GM12891 (cell line): ENCODE results near the gene DBN1.

Experiments used
- PAX5 ChIP-seq: IDR thresholded peaks from 2 replicates; pipeline ENCODE4 v1.6.1; 2011; ENCODE audit warnings: low read length, moderate library complexity, mild to moderate bottlenecking; ENCODE audit not compliant: insufficient read depth, severe bottlenecking
- POLR2A ChIP-seq: IDR thresholded peaks from 2 replicates; pipeline ENCODE4 v1.6.1; 2011; ENCODE audit warnings: low read depth, low read length, control low read depth
- POLR2AphosphoS5 ChIP-seq: IDR thresholded peaks from 2 replicates; pipeline ENCODE4 v1.6.1; 2011; ENCODE audit warnings: low read depth, low read length, control low read depth
- SPI1 ChIP-seq: IDR thresholded peaks from 2 replicates; pipeline ENCODE4 v1.6.1; 2011; ENCODE audit warnings: low read depth, low read length, control low read depth
- TAF1 ChIP-seq: IDR thresholded peaks from 2 replicates; pipeline ENCODE4 v1.6.1; 2011; ENCODE audit warnings: low read depth, low read length, control low read depth

- TF ChIP-seq POLR2A: peak; percentile 52; the same call in 1 of the 2 replicates
- TF ChIP-seq TAF1: no peak
- 0 out of 2 replicates have a peak, but pooled peaks have one; percentile 31 for TF ChIP-seq POLR2AphosphoS5
- no peak for TF ChIP-seq SPI1
- TF ChIP-seq PAX5: no peak
Measured at GRCh38 chr5:177429248-177430040, 44.0 kb downstream of the DBN1 start.
